Measurements from ENCODE around the gene PRKN. TPM values are rescaled to one million over a fixed set of nuclear protein-coding genes. Genes with fewer than 3 reads are reported as not detected.

Gene PRKN
- total RNA-seq, 1 experiment from 2014 or later: 0.46 TPM

DNA sequence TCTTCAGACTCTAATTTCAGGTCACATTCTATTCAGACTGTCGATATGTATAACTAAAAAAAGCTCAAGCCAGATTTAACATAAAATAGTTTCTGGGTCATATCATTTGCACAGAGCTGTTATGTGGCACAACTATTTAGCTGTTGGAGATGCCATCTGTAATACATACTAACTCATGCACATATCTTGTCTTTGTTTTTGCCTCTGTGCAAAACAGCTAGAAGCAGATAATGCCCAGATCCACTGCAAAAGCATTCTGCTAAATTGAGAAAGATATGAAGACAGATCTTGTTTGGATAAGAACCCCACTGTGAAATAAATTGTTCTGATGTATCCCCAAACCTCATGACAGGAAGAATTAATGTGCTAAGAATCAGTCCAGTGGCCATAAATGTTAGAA is 930.9 kb downstream of the PRKN start:
- POLR2A ChIA-PET: no interaction called here
- DNase-seq (ENCODE audit: low read depth, low spot score) (no peak), ATAC-seq (no peak)
- no peak overlapping the region for H3K4me3 ChIP-seq (ENCODE audit: low read depth in 2 of 2, low read length in 2 of 2)
- no peaks in the 10 kb centered on the region for H3K36me3 ChIP-seq (ENCODE audit: control insufficient read depth, insufficient read depth, low read length)
- TF ChIP-seq, protein P1, sequence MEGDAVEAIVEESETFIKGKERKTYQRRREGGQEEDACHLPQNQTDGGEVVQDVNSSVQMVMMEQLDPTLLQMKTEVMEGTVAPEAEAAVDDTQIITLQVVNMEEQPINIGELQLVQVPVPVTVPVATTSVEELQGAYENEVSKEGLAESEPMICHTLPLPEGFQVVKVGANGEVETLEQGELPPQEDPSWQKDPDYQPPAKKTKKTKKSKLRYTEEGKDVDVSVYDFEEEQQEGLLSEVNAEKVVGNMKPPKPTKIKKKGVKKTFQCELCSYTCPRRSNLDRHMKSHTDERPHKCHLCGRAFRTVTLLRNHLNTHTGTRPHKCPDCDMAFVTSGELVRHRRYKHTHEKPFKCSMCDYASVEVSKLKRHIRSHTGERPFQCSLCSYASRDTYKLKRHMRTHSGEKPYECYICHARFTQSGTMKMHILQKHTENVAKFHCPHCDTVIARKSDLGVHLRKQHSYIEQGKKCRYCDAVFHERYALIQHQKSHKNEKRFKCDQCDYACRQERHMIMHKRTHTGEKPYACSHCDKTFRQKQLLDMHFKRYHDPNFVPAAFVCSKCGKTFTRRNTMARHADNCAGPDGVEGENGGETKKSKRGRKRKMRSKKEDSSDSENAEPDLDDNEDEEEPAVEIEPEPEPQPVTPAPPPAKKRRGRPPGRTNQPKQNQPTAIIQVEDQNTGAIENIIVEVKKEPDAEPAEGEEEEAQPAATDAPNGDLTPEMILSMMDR (IDR thresholded peaks at IDR 0.05): no peak
- TF ChIP-seq, protein P2, sequence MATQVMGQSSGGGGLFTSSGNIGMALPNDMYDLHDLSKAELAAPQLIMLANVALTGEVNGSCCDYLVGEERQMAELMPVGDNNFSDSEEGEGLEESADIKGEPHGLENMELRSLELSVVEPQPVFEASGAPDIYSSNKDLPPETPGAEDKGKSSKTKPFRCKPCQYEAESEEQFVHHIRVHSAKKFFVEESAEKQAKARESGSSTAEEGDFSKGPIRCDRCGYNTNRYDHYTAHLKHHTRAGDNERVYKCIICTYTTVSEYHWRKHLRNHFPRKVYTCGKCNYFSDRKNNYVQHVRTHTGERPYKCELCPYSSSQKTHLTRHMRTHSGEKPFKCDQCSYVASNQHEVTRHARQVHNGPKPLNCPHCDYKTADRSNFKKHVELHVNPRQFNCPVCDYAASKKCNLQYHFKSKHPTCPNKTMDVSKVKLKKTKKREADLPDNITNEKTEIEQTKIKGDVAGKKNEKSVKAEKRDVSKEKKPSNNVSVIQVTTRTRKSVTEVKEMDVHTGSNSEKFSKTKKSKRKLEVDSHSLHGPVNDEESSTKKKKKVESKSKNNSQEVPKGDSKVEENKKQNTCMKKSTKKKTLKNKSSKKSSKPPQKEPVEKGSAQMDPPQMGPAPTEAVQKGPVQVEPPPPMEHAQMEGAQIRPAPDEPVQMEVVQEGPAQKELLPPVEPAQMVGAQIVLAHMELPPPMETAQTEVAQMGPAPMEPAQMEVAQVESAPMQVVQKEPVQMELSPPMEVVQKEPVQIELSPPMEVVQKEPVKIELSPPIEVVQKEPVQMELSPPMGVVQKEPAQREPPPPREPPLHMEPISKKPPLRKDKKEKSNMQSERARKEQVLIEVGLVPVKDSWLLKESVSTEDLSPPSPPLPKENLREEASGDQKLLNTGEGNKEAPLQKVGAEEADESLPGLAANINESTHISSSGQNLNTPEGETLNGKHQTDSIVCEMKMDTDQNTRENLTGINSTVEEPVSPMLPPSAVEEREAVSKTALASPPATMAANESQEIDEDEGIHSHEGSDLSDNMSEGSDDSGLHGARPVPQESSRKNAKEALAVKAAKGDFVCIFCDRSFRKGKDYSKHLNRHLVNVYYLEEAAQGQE (IDR thresholded peaks at IDR 0.05; ENCODE audit: insufficient read depth in 1 of 2, low read depth in 2 of 2, low read length in 1 of 2): no peak
- CTCF ChIA-PET: no interaction called here
- H3K27me3 ChIP-seq (ENCODE audit: control insufficient read depth, insufficient read depth, low read length): no peaks in the 10 kb centered on the region
- no peak overlapping the region for H3K27ac ChIP-seq (ENCODE audit: low read length)
- no TSS peak for BruUV-seq (replicated peaks)
- H3K9me3 ChIP-seq (ENCODE audit: control insufficient read depth, insufficient read depth, low read depth, low read length): no peaks in the 10 kb centered on the region
- in situ Hi-C loops (cut with HindIII; ENCODE audit: low pct_unique_long_range_greater_than_20kb, low sequenced_read_pairs) (no loop called here), intact Hi-C loops (cut with micrococcal nuclease; ENCODE audit: unreplicated experiment) (no loop called here)
- no peaks in the 10 kb centered on the region for H3K4me1 ChIP-seq (ENCODE audit: control insufficient read depth, insufficient read depth, low read length)

DNA sequence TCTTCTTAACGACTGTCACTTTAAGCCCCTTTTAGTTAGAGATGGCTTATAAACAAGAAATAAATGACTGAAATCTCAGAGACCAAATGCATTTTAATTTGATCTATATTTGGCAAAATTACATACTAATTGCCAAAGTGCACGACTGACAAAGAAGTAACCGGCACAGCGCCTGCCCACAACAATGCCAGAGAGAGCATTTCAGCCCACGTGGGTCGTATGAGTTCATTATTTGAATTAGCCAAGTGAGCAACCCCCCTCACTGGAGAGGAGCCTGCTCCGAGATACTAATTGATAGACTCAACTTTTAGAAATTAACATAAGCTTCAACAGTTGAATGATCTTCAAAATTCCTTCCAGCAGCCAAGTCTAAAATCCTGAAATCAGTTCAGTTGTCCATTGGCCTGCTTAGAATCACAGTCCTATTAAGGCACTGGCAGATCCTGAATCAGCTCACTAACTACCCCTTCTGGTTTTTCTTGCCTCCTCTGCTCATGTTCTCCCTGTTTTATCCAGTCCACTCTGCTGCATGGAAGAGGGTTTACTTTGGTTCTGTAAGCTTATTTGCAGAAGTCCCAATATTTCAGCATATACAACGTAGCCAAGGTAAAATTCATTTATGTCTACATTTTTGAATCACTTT is 934.6 kb downstream of the PRKN start:
- intact Hi-C loops (cut with micrococcal nuclease; ENCODE audit: unreplicated experiment) (no loop called here), in situ Hi-C loops (cut with HindIII; ENCODE audit: low pct_unique_long_range_greater_than_20kb, low sequenced_read_pairs) (no loop called here)
- TF ChIP-seq POLR2AphosphoS5 (IDR thresholded peaks at IDR 0.05; ENCODE audit: low read depth, low read length) (no peak), TCF7L2 (IDR thresholded peaks at IDR 0.05; ENCODE audit: low read depth, low read length) (no peak), SIN3A (IDR thresholded peaks at IDR 0.05; ENCODE audit: borderline replicate concordance, insufficient read depth, low read depth, low read length) (no peak)
- TF ChIP-seq, protein P1 (IDR thresholded peaks at IDR 0.05): no peak
- TF ChIP-seq, protein P2 (IDR thresholded peaks at IDR 0.05; ENCODE audit: insufficient read depth in 1 of 2, low read depth in 2 of 2, low read length in 1 of 2): no peak
- no peaks in the 10 kb centered on the region for H3K9me3 ChIP-seq (ENCODE audit: control insufficient read depth, insufficient read depth, low read depth, low read length)
- no peaks in the 10 kb centered on the region for H3K36me3 ChIP-seq (ENCODE audit: control insufficient read depth, insufficient read depth, low read length)
- CTCF ChIA-PET: no interaction called here
- H3K27ac ChIP-seq (ENCODE audit: low read length): no peak overlapping the region
- H3K4me1 ChIP-seq (ENCODE audit: control insufficient read depth, insufficient read depth, low read length): no peaks in the 10 kb centered on the region
- POLR2A ChIA-PET: no interaction called here
- BruUV-seq (replicated peaks): no TSS peak
- ATAC-seq (no peak), DNase-seq (ENCODE audit: low read depth, low spot score) (no peak)
- no peaks in the 10 kb centered on the region for H3K27me3 ChIP-seq (ENCODE audit: control insufficient read depth, insufficient read depth, low read length)
- no peak overlapping the region for H3K4me3 ChIP-seq (ENCODE audit: low read depth in 2 of 2, low read length in 2 of 2)
